Keratinocyte (primary cell): ENCODE measurements around the gene EFTUD2. TPM values are rescaled to one million over a fixed set of nuclear protein-coding genes. Genes with fewer than 3 reads are reported as not detected.

Experiments used
- DNase-seq: peaks from one replicate; pipeline ENCODE4 v3.0.0-alpha.2; 2011; ENCODE audit warnings: low read depth, missing footprints, low spot score
- FAIRE-seq: peaks from 2 replicates; lab custom pipeline; 2011; peaks lifted over from hg19 to GRCh38; lab: Jason Lieb, UNC
- H2AFZ ChIP-seq: 2 replicates; pipeline ENCODE4 v1.6.0; 2012; ENCODE audit warnings: low read length, control low read depth, inconsistent platforms; ENCODE audit not compliant: control insufficient read depth
- H3K27ac ChIP-seq: 2 replicates; pipeline ENCODE4 v1.5.1; 2011; ENCODE audit warnings: low read length; ENCODE audit not compliant: control insufficient read depth, insufficient read depth
- H3K27me3 ChIP-seq: 3 replicates; pipeline ENCODE4 v1.6.0; 2011; ENCODE audit warnings: low read length; ENCODE audit not compliant: control insufficient read depth, insufficient read depth; ENCODE audit errors: extremely low read depth
- H3K36me3 ChIP-seq, 2 experiments: 2 replicates in 1 of 2; 3 replicates in 1 of 2; pipeline ENCODE4 v1.5.1; 2011; ENCODE audit warnings: low read length in 2 of 2, mild to moderate bottlenecking in 1 of 2; ENCODE audit not compliant: control insufficient read depth in 2 of 2, insufficient read depth in 2 of 2; ENCODE audit errors: extremely low read depth in 1 of 2
- H3K4me1 ChIP-seq: 3 replicates; pipeline ENCODE4 v1.5.1; 2011; ENCODE audit warnings: low read length; ENCODE audit not compliant: control insufficient read depth, insufficient read depth; ENCODE audit errors: extremely low read depth
- H3K4me2 ChIP-seq: 3 replicates; pipeline ENCODE4 v1.6.0; 2011; ENCODE audit warnings: low read depth, low read length; ENCODE audit not compliant: control insufficient read depth, insufficient read depth; ENCODE audit errors: extremely low read depth
- H3K4me3 ChIP-seq, 3 experiments: fragments of 200-600 bp in 1 of 3; sonication (generic) in 1 of 3; 2 replicates in 2 of 3; 3 replicates in 1 of 3; pipeline ENCODE4 v1.5.1; 2011 to 2016; ENCODE audit warnings: low read length in 3 of 3, mild to moderate bottlenecking in 3 of 3, control low read depth in 2 of 3, inconsistent platforms in 1 of 3, low read depth in 1 of 3, mixed read lengths in 1 of 3, mixed run types in 1 of 3, moderate library complexity in 1 of 3; ENCODE audit not compliant: control insufficient read depth in 2 of 3, insufficient read depth in 2 of 3; ENCODE audit errors: extremely low read depth in 1 of 3
- H3K79me2 ChIP-seq: 2 replicates; pipeline ENCODE4 v1.6.0; 2012; ENCODE audit warnings: low read length; ENCODE audit not compliant: control insufficient read depth, insufficient read depth
- H3K9ac ChIP-seq: 3 replicates; pipeline ENCODE4 v1.6.0; 2011; ENCODE audit warnings: low read length; ENCODE audit not compliant: control insufficient read depth, insufficient read depth; ENCODE audit errors: extremely low read depth
- H3K9me1 ChIP-seq: 3 replicates; pipeline ENCODE4 v1.6.0; 2011; ENCODE audit warnings: low read length; ENCODE audit not compliant: control insufficient read depth, insufficient read depth; ENCODE audit errors: extremely low read depth
- H3K9me3 ChIP-seq: 2 replicates; pipeline ENCODE4 v1.5.1; 2012; ENCODE audit warnings: low read depth, low read length; ENCODE audit not compliant: control insufficient read depth
- H4K20me1 ChIP-seq: 3 replicates; pipeline ENCODE4 v1.6.0; 2011; ENCODE audit warnings: low read length; ENCODE audit not compliant: control insufficient read depth, insufficient read depth; ENCODE audit errors: extremely low read depth
- EZH2 ChIP-seq: IDR thresholded peaks from one replicate; pipeline ENCODE4 v1.6.1; 2012; ENCODE audit warnings: inconsistent platforms, mild to moderate bottlenecking, low read length, moderate library complexity
- dilution Hi-C: fragments of 300-500 bp; cut with MboI; formaldehyde crosslinking; loops from one replicate; pipeline ENCODE4 v1.7.0; 2020; ENCODE audit warnings: low sequenced_read_pairs; ENCODE audit not compliant: extremely low pct_ligation_motif_present
- polyA plus RNA-seq, 5 experiments: library from polyadenylated mRNA; depleted of rRNA in 3 of 5; stranded (reverse) in 3 of 5; stranded (forward) in 1 of 5; unstranded in 1 of 5; fragments of >200 nt; gene quantifications; 1 replicate in 1 of 5; 2 replicates in 3 of 5; 3 replicates in 1 of 5; pipeline versions ENCODE4 v1.2.1 to v1.2.3, GENCODE V29; 2011 to 2012; ENCODE audit warnings: missing spikeins in 2 of 5, low read depth in 1 of 5, low replicate concordance in 1 of 5
- TF ChIP-seq, protein P1 (sequence below), 3 experiments: IDR thresholded peaks in 1 of 3; conservative IDR thresholded peaks in 1 of 3; optimal IDR thresholded peaks in 1 of 3; 2 replicates in 2 of 3; 3 replicates in 1 of 3; pipeline versions ENCODE3 to v1.5.1; 2011; ENCODE audit warnings: low read length in 3 of 3, mild to moderate bottlenecking in 3 of 3, moderate library complexity in 2 of 3, control low read depth in 1 of 3, inconsistent platforms in 1 of 3; ENCODE audit not compliant: insufficient read depth in 2 of 3; ENCODE audit errors: extremely low read depth in 1 of 3

EFTUD2 gene
- polyA plus RNA-seq, 1 donor (not counting 4 experiments of a cell fraction or from before 2014, with no cell fraction given), result 160 TPM

DNA sequence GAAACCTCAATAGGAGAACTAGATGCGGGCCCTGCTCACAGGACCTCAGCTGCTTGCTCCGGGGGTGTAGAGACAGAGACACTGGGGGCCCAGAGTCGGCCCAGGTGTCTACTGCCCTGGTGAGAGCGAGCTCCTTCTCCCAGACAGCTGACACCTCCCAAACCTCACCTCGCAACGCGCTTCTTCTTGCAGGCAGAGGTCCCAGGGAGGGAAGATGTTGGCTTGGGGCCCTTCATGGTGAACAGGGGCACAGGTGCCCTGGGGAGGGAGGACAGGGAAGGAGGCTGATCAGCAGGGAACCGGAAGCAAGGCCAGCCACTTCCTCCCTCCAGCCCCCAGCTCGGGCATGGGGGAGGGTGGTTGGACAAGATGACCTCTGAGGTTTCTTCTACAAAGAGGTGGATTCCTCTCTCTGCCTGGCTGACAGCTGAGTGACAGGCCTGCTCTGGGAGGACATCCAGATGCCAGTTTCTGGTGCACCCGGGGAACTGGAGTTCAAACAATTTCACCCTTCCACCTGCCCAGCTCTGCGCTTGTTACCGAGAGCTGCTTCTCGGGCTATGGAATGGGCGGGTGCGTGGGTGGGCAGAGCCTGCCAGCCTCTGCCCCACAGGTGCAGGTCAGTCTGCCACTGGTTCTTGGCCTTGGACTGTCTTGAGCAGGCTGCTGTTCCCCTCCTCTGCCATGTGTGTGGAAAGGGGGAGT is 27.7 kb upstream of the EFTUD2 start:
- Histone ChIP-seq H3K4me3 (no peak overlapping the region), H3K79me2 (no peaks in the 10 kb centered on the region), H3K9me1 (no peaks in the 10 kb centered on the region), H3K9ac (no peak overlapping the region), H3K4me2 (no peak overlapping the region), H2AFZ (no peak overlapping the region), H3K27ac (no peak overlapping the region), H3K36me3 (peaks cover 2 to 55% of the 10 kb centered on the region in 2 experiments), H3K9me3 (no peaks in the 10 kb centered on the region), H4K20me1 (no peaks in the 10 kb centered on the region), H3K4me1 (no peaks in the 10 kb centered on the region), H3K27me3 (no peaks in the 10 kb centered on the region)
- dilution Hi-C loops, result no loop called here
- no peak for DNase-seq
- no peak for TF ChIP-seq EZH2
- TF ChIP-seq, protein P1, sequence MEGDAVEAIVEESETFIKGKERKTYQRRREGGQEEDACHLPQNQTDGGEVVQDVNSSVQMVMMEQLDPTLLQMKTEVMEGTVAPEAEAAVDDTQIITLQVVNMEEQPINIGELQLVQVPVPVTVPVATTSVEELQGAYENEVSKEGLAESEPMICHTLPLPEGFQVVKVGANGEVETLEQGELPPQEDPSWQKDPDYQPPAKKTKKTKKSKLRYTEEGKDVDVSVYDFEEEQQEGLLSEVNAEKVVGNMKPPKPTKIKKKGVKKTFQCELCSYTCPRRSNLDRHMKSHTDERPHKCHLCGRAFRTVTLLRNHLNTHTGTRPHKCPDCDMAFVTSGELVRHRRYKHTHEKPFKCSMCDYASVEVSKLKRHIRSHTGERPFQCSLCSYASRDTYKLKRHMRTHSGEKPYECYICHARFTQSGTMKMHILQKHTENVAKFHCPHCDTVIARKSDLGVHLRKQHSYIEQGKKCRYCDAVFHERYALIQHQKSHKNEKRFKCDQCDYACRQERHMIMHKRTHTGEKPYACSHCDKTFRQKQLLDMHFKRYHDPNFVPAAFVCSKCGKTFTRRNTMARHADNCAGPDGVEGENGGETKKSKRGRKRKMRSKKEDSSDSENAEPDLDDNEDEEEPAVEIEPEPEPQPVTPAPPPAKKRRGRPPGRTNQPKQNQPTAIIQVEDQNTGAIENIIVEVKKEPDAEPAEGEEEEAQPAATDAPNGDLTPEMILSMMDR (optimal IDR thresholded peaks at IDR 0.05 in 1 of 3, IDR thresholded peaks at IDR 0.05 in 1 of 3, conservative IDR thresholded peaks at IDR 0.05 in 1 of 3; ENCODE audit: extremely low read depth in 1 of 3, insufficient read depth in 2 of 3, low read length in 3 of 3), result no peak
- no peak for FAIRE-seq

DNA sequence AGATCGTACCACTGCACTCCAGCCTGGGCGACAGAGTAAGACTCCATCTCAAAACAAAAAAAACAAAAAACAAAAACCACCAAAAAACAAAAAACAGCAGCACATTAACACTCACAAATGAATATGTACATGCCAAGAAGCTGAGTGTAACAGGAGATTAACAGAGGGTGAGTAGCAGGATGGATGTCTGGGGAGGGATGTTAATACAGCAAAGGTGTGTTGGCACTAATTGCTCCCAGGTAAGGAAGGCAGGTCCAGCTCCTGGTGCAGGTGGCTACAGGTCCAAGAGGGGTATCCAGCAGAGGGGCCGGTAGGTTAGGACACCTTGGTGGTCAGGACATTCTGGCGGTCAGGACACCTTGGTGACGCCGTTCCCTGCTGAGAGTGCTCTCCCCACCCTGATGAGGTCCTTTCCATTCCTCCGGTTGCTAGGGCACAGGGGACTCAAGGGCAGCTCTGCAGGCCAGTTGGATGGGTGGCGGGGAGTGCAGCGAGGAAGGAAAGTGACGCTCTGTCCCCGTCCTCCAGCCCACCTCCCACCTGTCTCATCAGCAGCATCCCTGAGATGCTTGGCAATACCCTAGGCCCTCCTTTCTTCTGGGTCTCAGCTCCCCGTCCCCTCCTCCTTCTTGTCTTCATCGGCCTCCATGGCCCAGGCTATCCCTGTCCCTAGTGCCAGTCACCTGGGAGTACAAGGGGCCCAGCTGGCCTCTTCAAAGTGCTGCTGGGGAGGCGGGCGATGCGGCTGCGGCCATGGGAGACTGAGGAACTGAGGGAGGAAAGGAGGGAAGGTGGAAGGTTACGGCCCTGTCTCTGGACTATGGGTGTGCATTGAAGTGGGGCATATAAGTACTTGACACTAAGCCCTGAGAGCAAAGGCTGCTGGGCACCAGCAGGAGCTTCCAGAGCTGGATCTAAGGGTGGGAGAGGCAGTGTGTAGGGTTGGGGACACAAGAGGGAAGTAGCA is 26.8 kb upstream of the EFTUD2 start:
- no peak for FAIRE-seq
- no peak overlapping the region for H3K9ac ChIP-seq
- no peaks in the 10 kb centered on the region for H3K9me1 ChIP-seq
- H3K9me3 ChIP-seq, result no peaks in the 10 kb centered on the region
- no peak overlapping the region for H3K4me2 ChIP-seq
- H2AFZ ChIP-seq, result no peak overlapping the region
- no peaks in the 10 kb centered on the region for H3K4me1 ChIP-seq
- no peak overlapping the region for H3K4me3 ChIP-seq
- H3K36me3 ChIP-seq, result peaks cover 2 to 45% of the 10 kb centered on the region in 2 experiments
- H4K20me1 ChIP-seq, result no peaks in the 10 kb centered on the region
- H3K27ac ChIP-seq, result no peak overlapping the region
- no peaks in the 10 kb centered on the region for H3K79me2 ChIP-seq
- DNase-seq, result no peak
- no peak for TF ChIP-seq EZH2
- TF ChIP-seq, protein P1 (optimal IDR thresholded peaks at IDR 0.05 in 1 of 3, IDR thresholded peaks at IDR 0.05 in 1 of 3, conservative IDR thresholded peaks at IDR 0.05 in 1 of 3; ENCODE audit: extremely low read depth in 1 of 3, insufficient read depth in 2 of 3, low read length in 3 of 3), result no peak
- no peaks in the 10 kb centered on the region for H3K27me3 ChIP-seq
- dilution Hi-C loops, result no loop called here
